Forelimb muscle (tissue), 1 donor: Measurements from ENCODE around the gene CRTC3. TPM values are rescaled to one million over a fixed set of nuclear protein-coding genes. Genes with fewer than 3 reads are reported as not detected.
"Not testable (repeated sequence)": the region's sequence is repeated elsewhere in the genome, so short reads cannot be mapped to it uniquely, and the experiment has no call there.

ENCODE experiments used
- DNase-seq: peaks from one replicate; pipeline ENCODE4 v3.0.0-alpha.2; 2013; ENCODE audit warnings: low read depth
- polyA plus RNA-seq: library from polyadenylated mRNA; unstranded; fragments of 120-200 nt; gene quantifications from one replicate; pipeline ENCODE4 v1.2.1, GENCODE V29; 2013; ENCODE audit not compliant: insufficient read length

CRTC3 gene
- polyA plus RNA-seq, 1 donor, result 21.9 TPM

GRCh38 chr15:90673357-90673756 is 143.6 kb downstream of the CRTC3 start:
- DNase-seq, result not testable (repeated sequence)

- no peak for DNase-seq
These were observed 144.8 kb downstream of the CRTC3 start for GRCh38 chr15:90674476-90674875.

GRCh38 chr15:90675464-90675863 is 145.7 kb downstream of the CRTC3 start:
- no peak for DNase-seq

- DNase-seq, result no peak
These were observed 148.4 kb downstream of the CRTC3 start for GRCh38 chr15:90677807-90678790.

GRCh38 chr15:90679959-90680358 is 150.2 kb downstream of the CRTC3 start:
- no peak for DNase-seq

GRCh38 chr15:90680371-90680935 is 150.7 kb downstream of the CRTC3 start:
- DNase-seq, result peak; percentile 58

GRCh38 chr15:90681056-90681455 is 151.3 kb downstream of the CRTC3 start:
- DNase-seq, result no peak

GRCh38 chr15:90681480-90681879 is 151.8 kb downstream of the CRTC3 start:
- no peak for DNase-seq

GRCh38 chr15:90683371-90683770 is 153.6 kb downstream of the CRTC3 start:
- DNase-seq, result no peak

GRCh38 chr15:90683876-90684275 is 154.2 kb downstream of the CRTC3 start:
- DNase-seq, result no peak

- no peak for DNase-seq
These were observed 154.6 kb downstream of the CRTC3 start for GRCh38 chr15:90684281-90684680.

GRCh38 chr15:90685591-90686434 is 156.1 kb downstream of the CRTC3 start:
- no peak for DNase-seq

- DNase-seq, result no peak
These were observed 156.9 kb downstream of the CRTC3 start for GRCh38 chr15:90686435-90687218.

GRCh38 chr15:90689326-90689961 is 159.7 kb downstream of the CRTC3 start:
- DNase-seq, result not testable (repeated sequence)

- DNase-seq, result no peak
These were observed 160.9 kb downstream of the CRTC3 start for GRCh38 chr15:90690585-90690984.

- no peak for DNase-seq
These were observed 161.6 kb downstream of the CRTC3 start for GRCh38 chr15:90691369-90691768.

- DNase-seq, result no peak
These were observed 162.5 kb downstream of the CRTC3 start for GRCh38 chr15:90691982-90692773.
